LNCAP (cell line): Measurements from ENCODE around the gene EFNB3.

Experiments
- CTCF ChIP-seq: fragments of 450-650 bp; IDR thresholded peaks from 2 replicates; pipeline ENCODE4 v1.5.1; 2017; ENCODE audit warnings: mild to moderate bottlenecking

Gene EFNB3

GRCh38 chr17:7704601-7705268 is at the start of gene EFNB3:
Gene EFNB3, plus strand, starts transcription at chr17:7705202. Its CDS starts 397 bp downstream, at chr17:7705599.
- no peak for TF ChIP-seq CTCF

GRCh38 chr17:7655541-7655840 is 49.5 kb upstream of the EFNB3 start:
- no peak for TF ChIP-seq CTCF

- TF ChIP-seq CTCF, result no peak
Observed at GRCh38 chr17:7656958-7657609, 47.9 kb upstream of the EFNB3 start.

DNA sequence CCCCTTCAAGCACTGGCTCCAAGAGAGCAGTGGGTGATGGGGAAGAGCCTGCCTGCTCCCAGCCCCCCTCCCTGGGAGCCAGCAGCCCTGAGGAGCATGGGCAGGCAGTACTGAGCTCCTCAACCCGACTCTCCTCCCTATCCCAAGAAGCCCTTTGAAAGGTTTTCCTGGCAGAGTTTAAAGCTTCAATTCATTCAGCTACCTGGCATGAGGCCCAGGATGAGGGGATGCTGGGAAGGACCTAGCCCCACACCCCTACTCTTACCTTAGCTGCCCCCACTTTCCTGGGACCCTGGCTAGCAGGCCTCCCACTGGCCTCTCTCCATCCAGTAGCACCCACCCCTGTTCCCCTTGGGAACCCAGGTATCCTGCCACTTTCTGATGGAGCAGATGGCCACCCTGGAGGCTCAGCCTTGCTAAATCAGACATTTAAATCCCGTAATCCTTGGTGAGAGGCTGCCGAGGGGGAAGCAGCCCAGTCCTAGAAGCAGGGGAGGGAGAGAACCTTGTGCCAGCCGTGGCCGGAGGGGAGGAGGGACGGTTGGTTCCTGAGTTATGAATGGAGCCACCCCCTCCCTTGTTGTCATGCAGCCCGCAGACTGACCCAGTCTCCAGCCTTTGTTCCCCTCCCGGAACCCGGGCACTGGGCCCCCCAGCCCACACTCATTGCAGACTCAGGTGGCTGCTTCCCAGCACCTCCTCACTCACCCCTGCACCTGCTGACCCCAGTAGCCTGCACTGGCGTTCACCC is 37.2 kb upstream of the EFNB3 start:
- no peak for TF ChIP-seq CTCF

DNA sequence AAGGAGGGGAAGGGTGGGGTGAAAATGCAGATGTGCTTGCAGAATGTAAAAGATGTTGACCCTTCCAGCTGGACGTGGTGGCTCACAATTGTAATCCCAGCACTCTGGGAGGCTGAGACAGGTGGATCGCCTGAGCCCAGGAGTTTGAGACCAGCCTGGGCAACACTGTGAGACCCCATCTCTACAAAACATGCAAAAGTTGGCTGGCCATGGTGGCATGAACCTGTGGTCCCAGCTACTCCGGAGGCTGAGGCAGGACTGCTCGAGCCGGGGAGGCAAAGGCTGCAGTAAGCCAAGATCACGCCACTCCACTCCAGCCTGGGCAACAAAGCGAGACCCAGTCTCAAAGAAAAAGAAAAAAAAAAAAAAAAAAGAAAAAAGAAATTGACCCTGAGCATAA is 36.5 kb upstream of the EFNB3 start:
- TF ChIP-seq CTCF, result no peak

DNA sequence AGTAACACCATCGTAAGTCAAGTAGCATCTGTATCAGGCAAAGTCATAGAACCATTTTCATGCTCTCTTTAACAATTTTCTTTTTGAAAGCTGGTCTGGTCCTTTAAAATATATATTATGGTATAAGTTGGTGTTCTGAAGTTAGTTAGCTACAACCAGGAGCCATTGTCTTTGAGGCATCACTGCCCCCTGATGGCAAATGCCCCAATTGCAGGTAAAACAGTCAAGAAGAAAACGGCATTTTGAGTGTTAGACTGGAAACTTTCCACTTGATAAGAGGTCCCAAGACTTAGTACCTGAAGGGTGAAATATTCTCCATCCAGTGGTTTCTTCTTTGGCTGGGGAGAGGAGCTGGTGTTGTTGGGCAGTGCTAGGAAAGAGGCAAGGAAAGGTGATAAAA is 31.8 kb upstream of the EFNB3 start:
- TF ChIP-seq CTCF, result peak; percentile 67

DNA sequence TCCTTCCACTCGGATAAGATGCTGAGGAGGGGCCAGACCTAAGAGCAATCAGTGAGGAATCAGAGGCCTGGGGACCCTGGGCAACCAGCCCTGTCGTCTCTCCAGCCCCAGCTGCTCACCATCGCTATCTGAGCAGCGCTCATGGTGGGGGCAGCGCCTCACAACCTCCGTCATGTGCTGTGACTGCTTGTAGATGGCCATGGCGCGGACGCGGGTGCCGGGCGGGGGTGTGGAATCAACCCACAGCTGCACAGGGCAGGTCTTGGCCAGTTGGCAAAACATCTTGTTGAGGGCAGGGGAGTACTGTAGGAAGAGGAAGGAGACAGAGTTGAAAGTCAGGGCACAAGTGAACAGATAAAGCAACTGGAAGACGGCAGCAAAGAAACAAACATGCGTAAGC is 30.1 kb upstream of the EFNB3 start:
- no peak for TF ChIP-seq CTCF
